ENCODE measurements around the gene HDGFL1.

HDGFL1 gene

GRCh38 chr6:22569281-22570184 is at the start of gene HDGFL1:
TSS of gene HDGFL1 (plus strand) at chr6:22569566. CDS start at chr6:22569576, 10 bp downstream.
- DNase-seq, result no peak

GRCh38 chr6:22521035-22521434 is 48.3 kb upstream of the HDGFL1 start:
- DNase-seq, result no peak

- no peak for DNase-seq
These were observed 42.6 kb upstream of the HDGFL1 start for GRCh38 chr6:22526736-22527135.

GRCh38 chr6:22529866-22530265 is 39.5 kb upstream of the HDGFL1 start:
- DNase-seq, result no peak

GRCh38 chr6:22530506-22530905 is 38.9 kb upstream of the HDGFL1 start:
- no peak for DNase-seq

GRCh38 chr6:22536122-22536521 is 33.2 kb upstream of the HDGFL1 start:
- no peak for DNase-seq

GRCh38 chr6:22544476-22544875 is 24.9 kb upstream of the HDGFL1 start:
- DNase-seq, result no peak

- no peak for DNase-seq
These were observed 24.3 kb upstream of the HDGFL1 start for GRCh38 chr6:22545051-22545450.

- no peak for DNase-seq
These were observed 23.1 kb upstream of the HDGFL1 start for GRCh38 chr6:22546236-22546635.

- DNase-seq, result no peak
These were observed 18.2 kb upstream of the HDGFL1 start for GRCh38 chr6:22550971-22551670.

GRCh38 chr6:22556266-22556665 is 13.1 kb upstream of the HDGFL1 start:
- DNase-seq, result no peak

- no peak for DNase-seq
These were observed 12.4 kb upstream of the HDGFL1 start for GRCh38 chr6:22557007-22557406.

- DNase-seq, result no peak
These were observed 11.0 kb upstream of the HDGFL1 start for GRCh38 chr6:22558288-22558882.

GRCh38 chr6:22568854-22569253 is 512 bp upstream of the HDGFL1 start:
- DNase-seq, result no peak

GRCh38 chr6:22570185-22570551 is 802 bp downstream of the HDGFL1 start:
- DNase-seq, result no peak

- DNase-seq, result no peak
These were observed 5.8 kb downstream of the HDGFL1 start for GRCh38 chr6:22575190-22575589.

- DNase-seq, result no peak
These were observed 10.1 kb downstream of the HDGFL1 start for GRCh38 chr6:22579439-22579838.

GRCh38 chr6:22580337-22580736 is 11.0 kb downstream of the HDGFL1 start:
- DNase-seq, result no peak

GRCh38 chr6:22582417-22583205 is 13.2 kb downstream of the HDGFL1 start:
- no peak for DNase-seq

- no peak for DNase-seq
These were observed 13.9 kb downstream of the HDGFL1 start for GRCh38 chr6:22583230-22583629.

- DNase-seq, result no peak
These were observed 14.6 kb downstream of the HDGFL1 start for GRCh38 chr6:22583927-22584326.

GRCh38 chr6:22589118-22589517 is 19.8 kb downstream of the HDGFL1 start:
- no peak for DNase-seq

- DNase-seq, result no peak
These were observed 21.1 kb downstream of the HDGFL1 start for GRCh38 chr6:22590423-22590822.

Data from activated CD8-positive, alpha-beta memory T cell treated with anti-CD3 and anti-CD28 coated beads, Interleukin-2, amount 50 U/mL, for 4 hours (primary cell).